ENCODE data around the gene MAP7.

GRCh38 chr6:136564180-136564579 is 14.0 kb upstream of the MAP7 start:
- TF ChIP-seq CTCF (IDR thresholded peaks at IDR 0.05 in 8 of 11, conservative IDR thresholded peaks at IDR 0.05 in 3 of 11) (no peak), POLR2A (IDR thresholded peaks at IDR 0.05) (no peak), POLR2AphosphoS5 (IDR thresholded peaks at IDR 0.05) (no peak)
